GM18502 (cell line): ENCODE measurements around the gene ZNF33B.
"Not testable (repeated sequence)": the region's sequence is repeated elsewhere in the genome, so short reads cannot be mapped to it uniquely, and the experiment has no call there.

Source experiments
- ATAC-seq: cut with Tn5 transposase; IDR thresholded peaks from one replicate; pipeline ENCODE4 v1.9.1; 2021; ENCODE audit warnings: mild to moderate bottlenecking; ENCODE audit not compliant: unreplicated experiment, poor library complexity

ZNF33B gene

DNA sequence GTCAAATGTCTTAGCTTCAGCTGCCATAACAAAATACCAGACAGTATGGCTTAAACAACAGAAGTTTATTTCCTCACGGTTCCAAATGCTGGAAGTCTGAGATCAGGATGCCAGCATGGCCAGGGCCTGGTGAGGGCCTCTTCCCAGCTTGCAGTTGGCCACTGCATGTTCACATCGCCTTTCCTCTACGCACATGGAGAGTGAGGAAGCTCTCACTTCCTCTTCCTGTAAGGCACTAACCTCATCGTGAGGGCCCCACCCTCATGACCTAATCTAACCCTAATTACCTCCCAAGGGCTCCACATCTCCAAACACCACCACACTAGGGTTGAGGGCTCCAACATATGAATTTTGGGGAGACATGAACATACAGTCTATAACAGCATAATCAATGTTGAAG lies 14.4 kb downstream of the ZNF33B start:
- ATAC-seq, result no peak

DNA sequence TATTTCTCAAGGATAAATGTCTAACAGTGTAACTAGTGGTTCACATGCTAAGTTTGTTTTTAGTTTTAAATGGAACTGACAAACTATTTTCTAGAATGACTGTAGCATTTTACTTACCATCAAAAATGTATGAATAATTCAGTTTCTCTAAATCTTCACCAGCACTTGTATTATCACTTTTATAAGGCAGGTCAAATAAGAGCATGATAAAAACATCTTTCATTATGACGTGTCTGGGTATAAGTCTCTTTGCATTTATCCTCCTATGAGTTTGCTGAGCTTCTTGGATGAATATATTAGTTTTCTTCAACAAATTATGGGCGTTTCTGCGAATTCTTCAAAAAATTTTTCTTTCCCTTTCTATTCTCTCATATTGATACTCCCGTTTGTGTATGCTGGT lies 19.9 kb downstream of the ZNF33B start:
- ATAC-seq, result no peak

GRCh38 chr10:42615419-42615818 lies 23.0 kb downstream of the ZNF33B start:
- no peak for ATAC-seq

DNA sequence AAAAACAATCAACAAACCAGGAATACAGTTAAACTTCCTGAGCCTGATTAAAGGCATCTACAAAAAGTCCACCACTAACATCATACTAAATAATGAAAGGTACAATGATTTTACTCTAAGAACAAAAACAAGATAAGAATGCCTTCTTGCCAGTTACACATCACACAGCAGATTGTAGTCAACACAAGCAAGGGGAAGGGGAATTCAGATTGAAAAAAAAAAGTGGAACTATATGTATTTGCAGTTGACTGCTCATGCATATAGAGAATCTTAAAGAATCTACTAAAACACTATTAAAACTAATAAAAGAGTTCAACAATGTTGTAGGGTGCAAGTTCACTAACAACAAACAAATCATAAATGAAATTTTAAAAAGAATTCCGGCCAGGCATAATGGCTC lies 28.5 kb downstream of the ZNF33B start:
- ATAC-seq, result no peak

DNA sequence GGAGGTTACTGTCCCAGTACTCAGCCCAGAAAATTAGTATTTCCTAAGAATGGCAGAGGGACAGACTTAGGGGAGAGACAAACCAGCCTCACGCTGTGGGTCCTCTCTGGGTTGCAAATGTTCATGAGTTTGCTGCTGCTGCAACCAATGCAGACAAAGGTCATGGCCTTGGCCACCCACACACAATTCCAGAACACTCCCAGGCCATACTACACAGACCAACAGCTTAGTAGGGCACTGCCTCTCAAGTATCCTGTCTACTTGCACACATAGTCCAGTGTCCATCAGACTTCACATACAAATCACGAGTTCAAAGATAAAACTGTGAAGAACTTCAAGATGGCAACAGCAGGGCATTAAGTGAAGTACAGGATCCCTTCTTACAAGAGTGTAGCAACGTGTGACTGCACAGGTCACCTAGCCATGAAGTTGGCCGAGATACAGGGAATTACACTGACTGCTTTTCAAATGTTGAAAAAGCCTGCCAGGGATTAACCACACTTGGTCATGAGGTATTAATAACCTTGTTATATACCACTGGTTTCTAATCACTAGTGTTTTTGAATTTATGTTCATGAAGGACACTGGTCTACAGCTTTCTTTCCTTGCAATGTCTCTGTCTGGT lies 40.0 kb downstream of the ZNF33B start:
- no peak for ATAC-seq

GRCh38 chr10:42596196-42596595 lies 42.2 kb downstream of the ZNF33B start:
- ATAC-seq, result no peak

GRCh38 chr10:42594246-42594650 lies 44.1 kb downstream of the ZNF33B start:
- ATAC-seq, result no peak

DNA sequence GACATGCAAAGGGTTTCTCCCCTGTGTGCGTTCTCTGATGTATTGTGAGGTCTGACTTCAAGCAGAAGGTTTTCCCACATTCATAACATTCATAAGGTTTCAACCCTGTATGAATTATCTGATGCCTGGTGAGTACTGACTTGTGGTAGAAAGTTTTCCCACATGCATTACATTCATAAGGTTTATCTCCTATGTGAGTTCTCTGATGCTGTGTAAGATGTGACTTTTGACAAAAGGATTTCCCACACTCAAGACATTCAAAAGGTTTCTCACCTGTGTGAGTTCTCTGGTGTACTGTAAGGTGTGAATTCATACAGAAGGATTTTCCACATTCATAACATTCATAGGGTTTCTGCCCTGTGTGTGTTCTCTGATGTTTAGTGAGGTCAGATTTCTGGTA lies 45.1 kb downstream of the ZNF33B start:
- ATAC-seq, result no peak

DNA sequence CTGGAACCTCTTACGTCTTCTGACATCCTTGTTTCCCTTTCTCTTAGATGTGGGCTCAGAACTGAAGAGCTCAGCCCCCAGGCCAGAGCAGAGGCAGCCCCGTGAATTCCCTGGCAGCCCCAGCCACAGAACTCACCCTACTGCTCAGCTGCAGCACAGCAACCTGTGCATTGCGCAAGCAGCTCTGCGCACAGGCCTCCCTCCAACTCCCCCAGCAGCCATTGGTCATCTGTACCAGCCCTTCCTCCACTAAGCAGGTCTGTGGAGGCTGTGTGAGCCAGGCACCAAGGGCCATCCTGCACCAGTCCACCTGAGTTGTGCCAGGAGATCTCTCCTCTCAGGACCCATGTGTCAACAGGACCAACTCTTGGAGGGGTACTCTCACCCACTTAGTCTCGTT lies 54.5 kb downstream of the ZNF33B start:
- ATAC-seq, result no peak

DNA sequence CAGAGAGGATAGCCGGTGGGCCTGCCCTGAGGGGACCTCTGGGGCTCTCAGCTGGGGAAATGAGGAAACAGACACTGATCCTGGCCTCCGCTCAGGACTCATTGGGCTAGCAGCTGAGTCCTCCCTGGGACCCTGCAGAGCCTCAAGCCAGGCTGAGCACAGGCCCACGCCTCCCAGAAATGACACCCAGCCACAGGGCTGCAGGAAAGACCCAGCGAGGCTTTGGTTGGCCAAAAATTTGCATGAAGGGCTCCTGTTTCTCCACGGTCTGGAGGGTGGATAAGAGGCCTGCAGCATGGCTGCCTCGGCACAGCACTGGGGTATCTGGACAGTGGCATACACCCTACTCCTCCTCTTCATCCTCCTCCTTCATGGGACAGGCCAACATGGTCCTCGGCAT lies 60.4 kb downstream of the ZNF33B start:
- ATAC-seq, result no peak

DNA sequence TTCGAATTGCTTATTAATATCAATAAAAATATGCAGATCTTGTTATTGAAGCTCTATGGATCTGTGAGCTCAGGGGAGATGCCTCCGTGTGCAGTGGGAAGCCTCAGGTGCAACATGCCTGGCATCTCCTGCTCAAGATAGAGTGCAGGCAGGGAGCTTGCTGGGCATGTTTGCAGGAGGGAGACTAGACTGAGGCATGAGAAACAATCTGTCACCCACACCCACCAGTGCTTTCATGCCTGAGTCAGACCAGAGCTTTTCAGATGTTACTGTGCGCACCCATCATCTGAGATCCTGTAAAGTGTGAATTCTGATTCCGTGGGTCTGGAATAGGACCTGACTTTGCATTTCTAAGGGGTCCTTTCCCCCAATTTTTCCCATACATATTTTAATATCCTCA lies 62.0 kb downstream of the ZNF33B start:
- ATAC-seq, result no peak

DNA sequence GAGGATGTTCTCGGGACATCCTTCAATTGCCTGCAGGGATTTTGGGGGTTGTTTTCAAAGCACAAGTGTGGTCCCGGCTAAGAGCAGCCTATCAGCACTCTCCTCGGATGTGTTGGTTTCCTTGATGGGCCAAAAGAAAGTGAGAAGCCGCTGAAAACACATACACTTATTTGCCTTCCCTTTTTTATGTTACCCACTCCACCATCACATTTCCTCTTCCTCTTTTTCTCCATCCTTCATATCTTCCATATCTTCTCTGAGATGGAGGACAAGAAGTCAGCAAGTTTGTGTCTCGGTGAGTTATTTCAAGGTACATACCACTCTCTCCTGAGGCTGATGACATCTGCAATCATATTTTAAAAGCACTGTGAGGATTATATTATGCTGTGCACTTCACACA lies 64.0 kb downstream of the ZNF33B start:
- ATAC-seq, result no peak

GRCh38 chr10:42556931-42557330 lies 81.4 kb downstream of the ZNF33B start:
- ATAC-seq, result no peak

- not testable (repeated sequence) for ATAC-seq
Measured at GRCh38 chr10:42553576-42553975, 84.8 kb downstream of the ZNF33B start.

DNA sequence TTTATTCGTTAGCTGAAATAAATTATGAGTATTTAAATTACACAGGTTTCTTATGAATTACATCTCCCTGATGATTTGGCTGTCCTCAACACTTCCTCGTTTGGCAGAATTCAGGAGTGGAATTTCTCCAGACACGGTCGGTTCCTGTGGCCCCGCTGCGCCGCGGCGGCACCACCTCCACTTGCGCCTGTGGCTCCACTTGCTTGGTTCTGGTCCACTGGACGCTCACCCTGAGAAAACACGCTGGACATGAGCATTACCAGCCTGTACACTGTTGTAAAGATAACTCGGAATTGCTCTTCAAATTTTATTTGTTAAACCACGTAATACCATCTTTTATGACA lies 85.3 kb downstream of the ZNF33B start:
- ATAC-seq, result peak; percentile 42

DNA sequence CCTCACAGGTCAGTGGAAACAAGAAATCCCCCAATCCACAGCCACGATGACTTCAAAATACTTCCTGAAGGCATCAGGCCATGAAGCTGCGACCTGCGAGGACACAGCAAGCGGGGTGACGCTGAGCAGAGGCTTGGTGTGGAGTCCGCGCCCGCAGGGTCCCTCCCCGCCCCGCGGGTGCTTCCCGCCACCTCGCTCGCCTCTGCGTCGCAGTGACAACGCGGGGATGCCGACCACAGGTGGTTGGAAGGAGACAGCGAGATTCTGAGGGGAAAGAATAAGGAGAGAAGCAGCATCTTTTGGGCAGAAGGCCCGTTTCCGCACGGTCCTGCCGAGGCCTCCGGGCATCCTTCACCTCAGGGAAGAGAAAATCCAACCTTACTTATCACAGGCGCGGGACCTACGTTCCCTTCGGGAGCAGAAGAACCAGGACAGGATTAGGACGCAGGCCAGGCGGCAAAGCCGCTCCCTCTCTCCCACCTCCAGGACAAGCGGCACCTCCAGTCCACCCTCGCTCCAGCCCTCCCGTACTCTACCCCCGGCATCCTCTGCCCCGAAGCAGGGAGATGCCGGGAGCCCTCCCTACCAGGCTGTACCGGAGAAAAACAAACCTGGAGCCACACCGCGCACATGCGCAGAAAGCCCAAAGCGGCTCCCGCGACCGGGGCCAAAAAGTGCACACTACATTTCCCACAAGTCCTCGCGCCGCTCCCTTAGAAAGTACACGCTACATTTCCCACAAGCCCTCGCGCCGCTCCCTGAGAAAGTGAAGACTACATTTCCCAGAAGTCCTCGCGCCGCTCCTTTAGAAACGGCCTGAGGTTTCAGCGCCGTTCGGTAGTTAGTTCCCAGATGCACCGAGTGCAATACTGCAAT lies 85.9 kb downstream of the ZNF33B start:
- peak; percentile 93 for ATAC-seq

DNA sequence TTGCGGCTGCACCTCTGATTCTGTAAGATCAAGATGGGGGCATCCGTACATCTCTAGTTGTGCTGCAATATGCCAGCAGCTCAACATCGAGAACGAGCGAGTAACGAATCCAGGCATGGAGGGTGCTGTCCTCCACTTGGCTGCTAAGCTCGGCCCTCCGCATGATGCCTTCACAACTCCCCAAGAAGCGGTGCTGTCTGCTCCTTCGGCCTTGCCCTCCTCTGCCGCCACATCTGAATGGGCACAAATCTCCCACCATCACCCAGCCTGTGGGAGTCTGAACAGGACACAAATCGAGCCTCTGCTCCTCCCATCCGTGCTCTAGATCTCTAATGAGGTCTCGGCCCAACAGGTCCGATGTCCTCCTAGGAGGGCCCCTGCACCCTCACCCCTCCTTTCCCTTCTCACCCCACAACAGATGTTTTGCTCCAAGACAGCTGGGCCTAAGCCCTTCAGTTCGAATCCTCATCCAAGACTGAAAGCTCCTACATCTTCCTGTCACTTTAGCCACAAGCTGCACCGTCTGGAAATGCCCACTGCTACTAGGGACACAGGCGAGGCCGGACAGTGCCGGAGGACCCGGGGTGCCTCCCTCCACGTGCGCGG lies 86.7 kb downstream of the ZNF33B start:
- no peak for ATAC-seq

- ATAC-seq, result no peak
Measured at GRCh38 chr10:42549851-42550250, 88.5 kb downstream of the ZNF33B start.

GRCh38 chr10:42548254-42548653 lies 90.1 kb downstream of the ZNF33B start:
- no peak for ATAC-seq

DNA sequence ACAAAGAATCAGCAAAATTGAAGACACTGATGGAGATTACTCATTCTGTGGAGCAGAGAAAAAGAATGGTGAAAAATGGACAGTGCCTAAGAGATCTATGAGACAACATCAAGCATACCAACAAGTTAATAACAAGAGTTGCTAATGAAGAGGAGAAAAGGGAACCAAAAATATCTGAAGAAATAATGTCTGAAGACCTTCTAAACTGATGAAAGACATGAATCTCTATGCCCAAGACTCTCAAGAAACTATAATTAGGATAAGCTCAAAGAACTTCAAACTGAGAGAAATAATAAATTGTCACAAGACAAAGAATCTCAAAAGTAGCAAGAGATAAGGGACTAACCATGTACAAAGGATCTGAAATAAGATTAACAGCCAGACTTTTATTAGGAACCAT lies 93.4 kb downstream of the ZNF33B start:
- no peak for ATAC-seq

DNA sequence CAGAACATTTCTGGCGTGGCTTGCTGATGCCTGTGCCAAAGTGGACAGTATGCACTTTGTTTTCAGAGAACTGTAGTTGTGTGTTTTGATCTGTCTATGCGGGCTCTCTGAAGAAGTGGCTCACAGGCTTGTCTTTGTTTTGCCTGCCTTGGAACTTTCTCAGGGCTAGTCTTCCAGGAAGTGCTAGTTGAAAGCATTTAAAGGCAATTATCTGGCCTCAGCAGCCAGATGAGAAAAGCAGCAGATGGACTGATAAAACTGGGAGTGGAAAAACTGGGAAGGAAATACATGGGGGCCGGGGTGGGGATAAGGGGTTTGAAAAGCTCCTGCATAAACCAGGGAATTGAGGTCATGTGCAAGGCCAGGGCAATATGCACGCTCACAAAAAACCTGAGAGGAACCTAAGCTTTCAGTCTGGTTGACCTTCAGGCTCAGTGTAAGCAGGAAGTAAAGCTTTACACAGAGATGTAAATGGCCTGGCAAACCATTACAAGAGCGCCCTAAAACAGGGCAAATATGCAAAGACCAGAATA lies 94.5 kb downstream of the ZNF33B start:
- no peak for ATAC-seq
